Stimulated activated naive CD8-positive, alpha-beta T cell treated with anti-CD3 and anti-CD28 coated beads, Interleukin-15, Interleukin-2, amounts not matched to agents 100 ng/mL and 50 ng/mL, for 24 hours (primary cell): ENCODE data around the gene RBM20.
"Not testable (repeated sequence)": the region's sequence is repeated elsewhere in the genome, so short reads cannot be mapped to it uniquely, and the experiment has no call there.

Source experiments
- H3K27ac Mint-ChIP-seq: one replicate; pipeline ENCODE4 v1.8.0; 2021; ENCODE audit warnings: mild to moderate bottlenecking, mixed read lengths
- H3K27me3 Mint-ChIP-seq: one replicate; pipeline ENCODE4 v1.8.0; 2021; ENCODE audit warnings: mixed read lengths
- H3K36me3 Mint-ChIP-seq: one replicate; pipeline ENCODE4 v1.8.0; 2021; ENCODE audit warnings: low read depth, mixed read lengths
- H3K4me1 Mint-ChIP-seq: one replicate; pipeline ENCODE4 v1.8.0; 2021; ENCODE audit warnings: low read depth, mixed read lengths
- H3K4me3 Mint-ChIP-seq: one replicate; pipeline ENCODE4 v1.8.0; 2021; ENCODE audit warnings: mild to moderate bottlenecking, mixed read lengths
- H3K9me3 Mint-ChIP-seq: one replicate; pipeline ENCODE4 v1.8.0; 2021; ENCODE audit warnings: mixed read lengths

The RBM20 gene

DNA sequence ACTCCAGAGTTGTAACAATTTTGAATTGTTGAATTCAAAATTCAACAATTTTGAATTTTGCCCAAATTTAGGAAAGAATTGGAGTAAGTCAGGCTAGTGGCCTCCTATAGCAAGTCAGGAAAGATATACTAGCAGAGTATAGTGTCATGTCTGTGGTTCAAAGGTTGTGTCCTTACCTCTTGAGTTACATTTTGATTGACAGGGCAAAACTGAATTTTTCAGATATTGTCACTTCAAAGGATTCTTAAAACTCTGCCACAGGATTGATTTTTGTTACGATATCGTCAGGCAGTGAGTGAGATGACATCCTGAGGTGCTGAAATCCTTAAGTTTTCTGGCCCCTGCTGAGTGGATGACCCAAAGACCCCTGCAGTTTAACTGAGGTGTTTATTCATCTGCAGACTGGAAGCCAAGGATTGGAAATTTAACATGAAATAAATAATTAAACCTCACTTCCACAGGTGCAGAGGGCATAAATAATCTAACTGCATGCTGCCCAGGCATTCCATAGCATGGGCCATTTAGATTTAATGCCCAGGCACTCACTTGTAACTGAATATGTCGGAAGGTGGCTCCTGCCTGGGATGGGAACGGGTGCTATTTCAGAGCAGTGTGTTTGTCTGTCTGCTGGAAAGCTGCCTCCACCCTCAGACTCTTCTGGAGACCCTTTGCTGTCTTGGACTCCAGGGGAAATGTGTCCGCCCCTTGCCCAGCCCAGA, 50.8 kb downstream of the RBM20 start:
- peaks cover 14% of the 10 kb centered on the region for H3K27me3 Mint-ChIP-seq

DNA sequence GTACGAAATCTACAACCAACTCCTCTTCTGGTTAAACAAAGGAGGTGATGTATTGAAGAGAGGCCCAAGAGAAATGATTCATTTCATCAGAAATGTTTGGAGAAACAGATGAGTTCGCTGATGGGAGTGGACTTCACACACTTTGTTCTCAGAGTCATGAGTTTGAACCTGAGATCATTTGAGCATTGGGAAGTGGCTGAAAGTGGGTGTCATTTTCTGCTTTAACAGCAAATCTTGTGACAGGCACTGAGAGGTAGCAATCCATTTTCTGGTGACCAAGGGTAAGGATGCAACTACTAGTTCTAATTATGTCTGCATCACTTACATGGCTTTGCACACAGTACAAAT, 51.4 kb downstream of the RBM20 start:
- peaks cover 11% of the 10 kb centered on the region for H3K27me3 Mint-ChIP-seq
- H3K27ac Mint-ChIP-seq, result no peak overlapping the region
- no peak overlapping the region for H3K4me3 Mint-ChIP-seq

More for the DNA sequence above, 50.8 kb downstream of the RBM20 start:
- Mint-ChIP-seq H3K4me1 (no peaks in the 10 kb centered on the region), H3K9me3 (peaks cover 5% of the 10 kb centered on the region), H3K4me3 (no peak overlapping the region), H3K27ac (no peak overlapping the region), H3K36me3 (no peaks in the 10 kb centered on the region)

DNA sequence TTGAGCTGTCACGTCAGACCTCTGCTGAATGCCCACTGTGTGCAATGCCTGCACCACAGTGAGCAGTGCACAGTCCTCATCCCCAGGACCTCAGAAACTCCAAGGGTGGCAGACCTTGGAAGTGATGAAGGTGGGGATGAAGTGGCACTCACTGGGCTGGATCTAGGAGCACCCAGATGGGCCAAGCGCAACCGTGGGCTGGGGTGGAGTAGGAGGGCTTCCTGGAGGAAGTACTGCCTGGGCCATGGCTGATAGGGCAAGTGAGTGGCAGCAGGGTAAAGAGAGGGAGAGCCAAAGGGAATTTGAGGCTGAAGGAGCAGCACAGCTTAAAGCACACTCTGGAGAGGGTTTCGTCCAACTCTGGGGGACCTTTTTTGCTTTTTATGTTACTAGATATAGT, 52.3 kb downstream of the RBM20 start:
- H3K27me3 Mint-ChIP-seq, result peaks cover 5% of the 10 kb centered on the region
- no peak overlapping the region for H3K27ac Mint-ChIP-seq
- peaks cover 5% of the 10 kb centered on the region for H3K9me3 Mint-ChIP-seq
- H3K36me3 Mint-ChIP-seq, result no peaks in the 10 kb centered on the region
- H3K4me3 Mint-ChIP-seq, result no peak overlapping the region
- peaks cover 5% of the 10 kb centered on the region for H3K4me1 Mint-ChIP-seq

More for the DNA sequence above, 51.4 kb downstream of the RBM20 start:
- H3K9me3 Mint-ChIP-seq, result peaks cover 5% of the 10 kb centered on the region
- no peaks in the 10 kb centered on the region for H3K36me3 Mint-ChIP-seq
- no peaks in the 10 kb centered on the region for H3K4me1 Mint-ChIP-seq

GRCh38 chr10:110698340-110698739, 54.2 kb downstream of the RBM20 start:
- Mint-ChIP-seq H3K27me3 (no peaks in the 10 kb centered on the region), H3K36me3 (no peaks in the 10 kb centered on the region), H3K27ac (no peak overlapping the region), H3K9me3 (no peaks in the 10 kb centered on the region), H3K4me3 (no peak overlapping the region), H3K4me1 (peaks cover 5% of the 10 kb centered on the region)

GRCh38 chr10:110698782-110699201, 54.7 kb downstream of the RBM20 start:
- Mint-ChIP-seq H3K4me1 (peaks cover 5% of the 10 kb centered on the region), H3K4me3 (no peak overlapping the region), H3K27ac (no peak overlapping the region), H3K9me3 (no peaks in the 10 kb centered on the region), H3K27me3 (no peaks in the 10 kb centered on the region), H3K36me3 (no peaks in the 10 kb centered on the region)

DNA sequence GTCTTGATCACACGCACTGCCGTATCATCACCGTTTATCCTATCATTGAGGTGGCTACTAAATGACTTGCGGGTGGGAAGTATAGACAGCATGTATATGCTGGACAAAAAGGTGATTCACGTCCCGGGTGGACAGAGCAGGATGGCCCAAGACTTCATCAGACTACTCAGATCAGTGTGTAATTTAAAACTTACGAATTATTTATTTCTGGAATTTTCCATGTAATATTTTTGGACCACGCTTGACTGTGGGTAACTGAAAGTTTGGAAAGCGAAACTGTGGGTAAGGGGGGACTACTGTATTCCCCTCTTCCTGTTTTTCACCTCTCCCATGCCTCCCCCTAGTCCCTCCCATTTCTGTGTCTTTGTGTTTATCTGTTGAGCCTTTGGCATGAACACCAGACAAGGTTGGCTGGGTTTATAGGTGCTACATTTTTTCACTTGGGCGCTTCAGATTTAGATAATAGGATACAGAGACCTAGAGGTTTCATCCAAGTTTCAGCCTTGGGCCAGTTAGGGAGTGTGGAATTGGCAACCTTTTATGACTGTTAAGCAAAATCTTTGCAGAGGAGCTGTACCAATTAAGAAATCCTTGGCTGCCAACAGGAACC, 55.8 kb downstream of the RBM20 start:
- no peak overlapping the region for H3K27ac Mint-ChIP-seq
- H3K4me3 Mint-ChIP-seq, result no peak overlapping the region
- H3K27me3 Mint-ChIP-seq, result no peaks in the 10 kb centered on the region
- no peaks in the 10 kb centered on the region for H3K9me3 Mint-ChIP-seq
- H3K4me1 Mint-ChIP-seq, result peaks cover 5% of the 10 kb centered on the region
- H3K36me3 Mint-ChIP-seq, result no peaks in the 10 kb centered on the region

DNA sequence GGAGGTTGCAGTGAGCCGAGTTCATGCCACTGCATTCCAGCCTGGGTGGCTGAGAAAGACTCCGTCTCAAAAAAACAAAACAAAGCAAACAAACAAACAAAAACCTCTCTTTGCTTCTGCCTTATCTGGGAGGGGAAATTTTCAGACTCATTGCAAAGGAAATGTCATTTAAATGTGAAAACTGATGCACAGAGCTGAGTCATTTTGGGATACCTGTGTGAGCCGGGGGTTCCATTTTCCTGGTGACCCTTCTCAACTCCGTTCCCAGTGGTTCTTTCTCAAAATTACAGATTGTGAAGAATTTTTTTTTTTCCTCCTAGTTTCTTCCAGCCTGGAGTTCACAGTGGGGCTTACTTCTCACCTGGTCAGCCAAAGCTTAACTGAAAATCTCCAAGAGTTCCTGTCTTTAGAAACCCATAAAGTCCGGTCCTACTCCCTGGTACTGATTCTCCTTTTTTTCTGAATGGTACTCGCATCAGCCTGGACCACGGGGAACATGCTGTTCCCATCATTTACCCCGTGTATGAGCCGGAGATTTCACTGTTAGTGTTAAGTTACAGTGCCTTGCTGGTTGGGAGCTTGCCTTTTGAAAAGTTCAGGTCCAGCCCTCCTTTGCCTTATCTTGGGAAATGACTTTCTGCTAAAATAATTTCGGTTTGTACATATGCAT, 56.9 kb downstream of the RBM20 start:
- Mint-ChIP-seq H3K9me3 (no peaks in the 10 kb centered on the region), H3K4me3 (no peak overlapping the region), H3K36me3 (no peaks in the 10 kb centered on the region), H3K27me3 (peaks cover under 1% of the 10 kb centered on the region), H3K27ac (no peak overlapping the region), H3K4me1 (peaks cover 5% of the 10 kb centered on the region)

DNA sequence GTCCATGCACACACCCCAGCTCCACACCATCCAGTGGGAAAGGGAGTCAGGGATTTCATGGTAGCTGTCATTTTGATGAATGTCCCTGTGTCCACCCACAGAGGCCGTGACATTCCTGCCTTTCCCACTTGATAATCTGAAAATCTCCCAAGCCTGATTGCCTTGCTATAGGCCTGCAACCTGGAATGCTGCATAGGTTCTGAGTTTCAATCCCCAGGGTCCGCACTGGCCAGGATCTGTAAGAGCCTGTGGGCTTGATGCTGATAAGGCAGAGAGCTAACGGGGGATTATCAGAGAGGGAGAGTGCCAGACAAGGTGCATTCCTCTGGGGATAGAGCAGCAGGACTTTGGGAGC, 57.5 kb downstream of the RBM20 start:
- Mint-ChIP-seq H3K36me3 (no peaks in the 10 kb centered on the region), H3K4me3 (no peak overlapping the region), H3K27ac (no peak overlapping the region), H3K4me1 (peaks cover 5% of the 10 kb centered on the region), H3K27me3 (peaks cover 4% of the 10 kb centered on the region), H3K9me3 (no peaks in the 10 kb centered on the region)

GRCh38 chr10:110704070-110704469, 59.9 kb downstream of the RBM20 start:
- no peak overlapping the region for H3K4me3 Mint-ChIP-seq
- H3K36me3 Mint-ChIP-seq, result no peaks in the 10 kb centered on the region
- H3K27me3 Mint-ChIP-seq, result peaks cover 6% of the 10 kb centered on the region
- peaks cover 5% of the 10 kb centered on the region for H3K4me1 Mint-ChIP-seq
- no peaks in the 10 kb centered on the region for H3K9me3 Mint-ChIP-seq
- no peak overlapping the region for H3K27ac Mint-ChIP-seq

GRCh38 chr10:110704906-110705476, 60.9 kb downstream of the RBM20 start:
- peaks cover 8% of the 10 kb centered on the region for H3K27me3 Mint-ChIP-seq
- no peak overlapping the region for H3K4me3 Mint-ChIP-seq
- H3K27ac Mint-ChIP-seq, result no peak overlapping the region
- no peaks in the 10 kb centered on the region for H3K9me3 Mint-ChIP-seq
- H3K4me1 Mint-ChIP-seq, result peaks cover 5% of the 10 kb centered on the region
- no peaks in the 10 kb centered on the region for H3K36me3 Mint-ChIP-seq

DNA sequence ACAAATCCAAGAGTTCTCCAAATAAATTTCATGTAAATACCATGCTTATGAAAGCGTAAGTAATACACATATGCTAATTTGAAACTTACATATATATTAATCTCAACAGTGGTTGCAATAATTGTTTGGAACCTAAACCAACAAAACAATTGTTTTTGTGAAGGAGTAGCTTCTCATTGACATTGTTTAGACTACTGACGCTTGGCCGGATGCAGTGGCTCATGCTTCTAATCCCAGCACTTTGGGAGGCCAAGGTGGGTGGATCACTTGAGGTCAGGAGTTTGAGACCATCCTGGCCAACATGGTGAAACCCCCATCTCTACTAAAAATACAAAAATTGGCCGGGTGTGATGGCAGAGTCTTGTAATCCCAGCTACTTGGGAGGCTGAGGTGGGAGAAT, 61.5 kb downstream of the RBM20 start:
- not testable (repeated sequence) for H3K9me3 Mint-ChIP-seq, H3K4me3 Mint-ChIP-seq, H3K36me3 Mint-ChIP-seq, H3K27ac Mint-ChIP-seq, H3K4me1 Mint-ChIP-seq, H3K27me3 Mint-ChIP-seq

GRCh38 chr10:110706690-110707098, 62.6 kb downstream of the RBM20 start:
- Mint-ChIP-seq H3K27me3 (peaks cover 9% of the 10 kb centered on the region), H3K4me3 (no peak overlapping the region), H3K27ac (no peak overlapping the region), H3K4me1 (no peaks in the 10 kb centered on the region), H3K36me3 (no peaks in the 10 kb centered on the region), H3K9me3 (no peaks in the 10 kb centered on the region)

GRCh38 chr10:110708776-110709443, 64.8 kb downstream of the RBM20 start:
- Mint-ChIP-seq H3K27ac (no peak overlapping the region), H3K4me1 (no peaks in the 10 kb centered on the region)

DNA sequence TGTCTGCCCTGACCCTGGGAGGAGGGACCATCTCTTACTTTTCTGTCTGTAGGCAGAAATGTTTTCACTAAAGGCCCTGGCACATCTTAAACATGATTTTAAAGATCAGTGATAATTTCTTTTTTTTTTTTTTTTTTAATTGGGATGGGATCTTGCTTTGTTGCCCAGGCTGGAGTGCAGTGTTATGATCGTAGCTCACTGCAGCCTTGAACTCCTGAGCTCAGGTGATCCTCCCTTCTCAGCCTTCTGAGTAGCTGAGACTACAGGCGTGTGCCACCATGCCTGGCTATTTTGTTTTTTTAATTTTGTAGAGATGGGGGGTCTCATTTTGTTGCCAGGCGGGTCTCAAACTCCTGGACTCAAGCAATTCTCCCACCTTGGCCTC, 65.3 kb downstream of the RBM20 start:
- Mint-ChIP-seq H3K27ac (no peak overlapping the region), H3K36me3 (no peaks in the 10 kb centered on the region), H3K4me1 (no peaks in the 10 kb centered on the region), H3K9me3 (no peaks in the 10 kb centered on the region), H3K27me3 (peaks cover 9% of the 10 kb centered on the region), H3K4me3 (no peak overlapping the region)

More at GRCh38 chr10:110708776-110709443, 64.8 kb downstream of the RBM20 start:
- Mint-ChIP-seq H3K9me3 (no peaks in the 10 kb centered on the region), H3K4me3 (no peak overlapping the region), H3K36me3 (no peaks in the 10 kb centered on the region), H3K27me3 (peaks cover 9% of the 10 kb centered on the region)
